Measurements from ENCODE around the gene PLXDC2.

PLXDC2 gene

DNA sequence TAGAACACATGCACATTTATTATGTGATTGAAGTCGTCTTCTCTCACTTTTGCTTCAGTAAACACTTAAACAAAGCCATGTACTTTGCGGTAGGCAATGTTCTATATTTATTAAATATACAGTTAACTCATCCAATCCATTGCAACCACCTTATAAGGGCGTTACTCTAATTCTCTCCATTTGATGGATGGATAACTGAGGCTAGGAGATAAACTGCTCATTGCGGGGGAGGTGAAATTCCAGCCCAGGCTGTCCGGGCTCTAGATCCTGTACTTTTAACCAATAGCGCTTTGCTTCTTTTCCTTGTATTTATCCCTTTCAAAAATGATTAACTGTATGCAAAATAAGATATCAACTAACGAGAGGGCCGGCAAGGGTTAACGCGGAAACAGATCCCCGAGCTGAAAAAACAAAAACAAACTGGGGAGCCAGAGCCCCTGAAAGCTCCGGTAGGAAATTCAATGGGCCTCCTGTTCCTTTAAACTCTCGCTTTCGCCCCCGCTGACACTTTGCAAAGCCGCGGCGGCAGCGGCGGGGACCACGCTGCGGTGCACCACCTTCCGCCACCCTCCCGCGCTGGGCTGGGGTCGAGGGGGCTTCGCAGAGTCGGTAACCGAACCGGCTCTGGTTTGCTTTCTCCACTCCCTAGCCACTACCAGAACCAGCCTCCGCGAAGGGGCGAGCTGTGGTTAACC is 1.0 kb upstream of the PLXDC2 start:
- FAIRE-seq (no peak), DNase-seq (ENCODE audit: insufficient read length, low spot score) (no peak)

DNA sequence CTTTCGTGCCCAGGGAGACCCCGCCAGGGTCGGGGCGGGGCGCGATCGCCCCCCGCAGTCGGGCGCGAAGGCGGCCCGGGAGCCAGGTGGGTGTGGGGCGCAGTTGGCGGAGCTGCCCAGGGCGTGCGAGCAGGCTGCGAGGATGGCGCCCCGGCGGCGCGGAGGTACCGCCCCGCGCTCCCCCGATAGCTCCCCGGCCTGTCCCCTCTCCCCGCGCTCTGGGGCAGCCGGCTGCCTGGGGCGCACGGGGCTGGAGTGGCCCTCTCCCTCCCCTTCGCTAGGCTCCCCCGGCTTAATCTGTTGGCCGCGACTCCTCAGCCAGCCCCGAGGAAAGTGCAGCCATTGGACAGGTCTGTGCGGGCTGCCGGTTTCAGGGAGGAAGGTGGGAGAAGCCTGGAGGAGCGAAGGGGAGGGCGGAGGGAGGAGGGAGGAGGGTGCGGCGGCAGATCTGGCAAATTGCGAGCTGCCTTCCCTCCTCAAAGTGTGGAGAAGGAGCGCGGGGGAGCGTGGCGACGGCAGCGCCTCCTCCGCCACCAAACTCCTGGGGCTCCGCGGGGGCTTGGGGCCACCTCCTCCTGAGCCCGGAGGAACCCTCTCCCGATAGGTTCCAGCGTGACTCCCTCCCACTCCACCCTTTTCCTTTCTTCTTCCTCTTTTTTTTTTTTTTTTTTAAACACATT is 361 bp upstream of the PLXDC2 start:
- DNase-seq (ENCODE audit: insufficient read length, low spot score), result no peak
- no peak for FAIRE-seq

DNA sequence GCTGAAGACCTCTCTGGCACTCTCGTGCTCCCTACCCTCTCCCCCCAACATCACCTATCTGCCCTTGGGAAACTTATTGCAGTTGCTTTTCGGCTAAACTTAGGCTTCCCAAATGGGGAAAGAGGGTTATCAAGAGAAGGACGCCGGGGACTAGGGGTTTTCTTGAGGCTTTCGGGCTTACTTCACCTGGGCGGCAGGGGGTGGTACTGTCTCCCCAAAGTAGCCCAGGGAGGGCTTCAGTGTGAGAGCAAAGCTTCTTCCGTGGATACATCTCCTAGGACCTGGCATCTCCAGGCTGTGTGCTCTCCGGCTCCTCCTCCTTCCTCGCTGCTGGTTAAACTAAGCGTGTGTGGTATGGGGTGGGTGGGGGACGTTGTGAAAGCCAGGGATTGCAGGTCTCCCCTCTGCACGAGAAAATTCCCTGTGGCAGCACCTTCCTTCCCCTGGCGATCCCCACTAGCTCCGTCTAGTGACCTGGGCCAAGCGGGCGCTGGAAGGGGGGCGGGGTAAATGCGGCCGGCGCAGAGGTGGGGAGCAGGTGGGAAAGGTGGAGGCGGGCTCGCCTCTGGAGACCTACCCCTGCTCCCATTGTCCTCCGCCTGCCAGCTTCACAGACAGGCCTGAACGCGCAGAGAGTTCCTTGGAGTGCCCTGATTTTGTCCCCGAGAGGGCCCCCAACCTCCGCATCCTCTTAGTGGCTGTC is 1.1 kb downstream of the PLXDC2 start:
- FAIRE-seq, result no peak
- no peak for DNase-seq (ENCODE audit: insufficient read length, low spot score)

DNA sequence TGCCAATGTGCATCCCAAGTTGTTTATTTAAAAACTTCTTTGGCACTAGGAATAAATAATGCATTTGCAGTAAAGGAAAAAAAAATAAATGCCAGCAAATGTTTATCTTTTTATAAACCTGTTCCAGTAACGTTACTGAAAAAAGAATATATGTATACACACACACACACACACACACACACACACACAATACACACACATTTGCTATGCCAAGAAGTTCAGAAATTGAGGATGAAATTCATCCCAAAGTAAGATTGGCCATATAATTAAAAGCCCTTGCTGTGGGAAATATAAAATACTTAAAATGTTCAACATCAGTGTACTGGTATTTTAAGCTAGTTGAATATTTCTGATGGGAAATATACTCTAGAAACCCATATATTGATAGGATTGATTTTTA is 2.6 kb downstream of the PLXDC2 start:
- DNase-seq (ENCODE audit: insufficient read length, low spot score) (no peak), FAIRE-seq (no peak)

DNA sequence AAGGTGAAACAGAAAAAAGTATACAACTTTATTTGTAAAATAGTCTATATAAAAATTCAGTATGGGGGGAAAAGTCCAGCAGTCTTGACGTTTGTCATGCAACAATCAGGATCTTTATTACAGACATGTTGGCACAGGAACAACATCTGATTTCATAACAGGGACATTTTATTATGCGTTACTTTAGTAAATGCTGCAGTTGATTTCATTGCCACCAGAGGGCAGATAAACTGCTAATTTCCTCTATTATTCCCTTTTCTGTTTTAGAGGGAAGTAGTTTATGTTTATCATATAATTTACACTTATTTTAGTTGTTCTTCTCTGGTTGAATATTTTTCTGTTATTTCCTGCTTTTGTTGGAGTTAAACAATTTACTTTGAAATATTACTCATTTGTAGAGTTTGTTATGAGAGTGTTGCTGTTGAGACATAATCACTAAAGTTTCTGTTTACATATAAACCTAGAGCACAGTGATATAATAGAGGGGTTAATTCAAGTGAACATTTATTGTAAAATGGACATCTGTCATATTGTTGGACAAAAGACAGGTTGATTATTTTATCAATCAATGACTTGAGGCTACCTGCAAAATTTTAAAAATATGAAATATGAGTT is 3.3 kb downstream of the PLXDC2 start:
- peak; percentile 84 for FAIRE-seq
- DNase-seq (ENCODE audit: insufficient read length, low spot score), result no peak

DNA sequence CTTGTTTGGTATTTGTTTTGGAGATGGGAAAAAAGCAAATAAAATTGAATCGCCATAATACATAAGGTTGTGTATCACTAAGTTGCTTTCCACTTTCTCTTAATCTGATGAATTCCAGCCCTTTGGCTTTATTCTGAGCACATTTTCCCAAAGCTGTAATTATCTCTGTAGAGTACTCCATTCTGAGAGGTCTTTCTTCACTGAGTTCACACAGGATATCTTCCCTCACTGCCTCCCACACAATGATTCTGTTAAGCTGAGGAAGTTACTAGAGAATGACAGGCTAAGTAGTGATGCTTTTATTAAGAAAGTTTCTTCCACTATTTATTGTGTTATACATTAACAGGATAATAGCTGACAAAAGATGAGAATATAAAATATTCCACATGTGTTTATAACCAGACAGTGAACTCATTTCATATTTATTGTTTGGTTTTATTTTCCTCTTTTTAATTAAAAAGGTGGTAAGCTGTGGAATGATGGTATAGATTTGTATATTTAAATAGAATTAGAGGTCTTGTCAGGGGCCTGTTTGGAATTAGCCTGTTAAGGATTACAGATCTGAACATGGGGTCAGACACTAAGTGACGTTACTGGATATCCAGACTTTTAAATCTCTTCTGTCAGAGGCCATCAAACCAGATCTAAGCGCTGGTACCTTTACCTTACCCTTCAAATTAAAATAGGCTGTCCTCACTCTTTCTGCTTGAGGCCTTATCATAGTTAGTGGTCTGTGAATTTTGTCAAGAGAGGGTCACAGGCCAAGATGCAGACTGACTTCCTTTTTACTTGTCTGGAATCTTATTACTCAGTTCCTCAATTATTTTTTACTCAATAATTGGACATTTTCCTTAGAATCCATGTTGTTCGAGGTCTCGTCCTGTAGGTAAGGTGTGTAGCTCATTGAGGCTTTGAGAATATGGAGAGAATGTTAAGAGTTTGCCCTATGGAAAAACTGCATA is 8.4 kb downstream of the PLXDC2 start:
- FAIRE-seq (no peak), DNase-seq (ENCODE audit: insufficient read length, low spot score) (no peak)

DNA sequence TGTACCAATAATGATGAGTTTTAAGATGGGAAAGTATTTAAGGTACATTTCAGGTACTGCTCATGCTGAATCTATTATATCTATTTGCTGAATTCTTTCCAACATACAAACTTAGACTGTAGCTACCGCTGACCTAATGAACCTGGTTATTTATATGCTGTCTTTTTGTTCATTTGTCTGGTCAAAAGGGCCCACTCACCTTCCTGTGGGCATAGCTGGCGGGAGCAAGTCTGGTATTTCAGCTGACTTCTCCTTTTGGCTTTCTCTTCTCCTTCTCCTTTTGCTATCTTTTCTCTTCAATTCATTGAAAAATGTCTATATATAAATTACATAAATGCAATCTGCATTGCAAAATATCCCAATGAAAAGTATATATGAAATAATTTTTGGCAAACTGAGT is 9.5 kb downstream of the PLXDC2 start:
- DNase-seq (ENCODE audit: insufficient read length, low spot score) (no peak), FAIRE-seq (no peak)

DNA sequence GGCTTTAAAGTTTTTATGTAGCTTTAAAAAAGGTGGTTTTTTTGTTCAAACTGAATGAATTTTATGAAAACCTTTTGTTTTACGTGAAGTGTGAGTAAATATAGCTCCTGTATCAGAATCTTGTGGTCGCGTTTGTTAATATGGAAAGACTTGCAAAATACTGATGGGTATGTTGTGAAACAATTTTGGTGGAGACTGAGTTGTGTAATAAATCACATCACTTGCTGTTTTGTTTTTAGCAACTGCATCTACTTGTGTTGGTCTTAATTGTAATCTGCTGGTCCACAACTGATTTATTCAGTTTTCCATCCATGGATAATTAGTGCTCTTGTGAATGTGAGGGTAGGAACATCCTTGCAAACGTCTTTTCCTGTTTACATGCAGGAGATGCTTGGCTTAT is 10.5 kb downstream of the PLXDC2 start:
- FAIRE-seq, result no peak
- DNase-seq (ENCODE audit: insufficient read length, low spot score), result no peak

DNA sequence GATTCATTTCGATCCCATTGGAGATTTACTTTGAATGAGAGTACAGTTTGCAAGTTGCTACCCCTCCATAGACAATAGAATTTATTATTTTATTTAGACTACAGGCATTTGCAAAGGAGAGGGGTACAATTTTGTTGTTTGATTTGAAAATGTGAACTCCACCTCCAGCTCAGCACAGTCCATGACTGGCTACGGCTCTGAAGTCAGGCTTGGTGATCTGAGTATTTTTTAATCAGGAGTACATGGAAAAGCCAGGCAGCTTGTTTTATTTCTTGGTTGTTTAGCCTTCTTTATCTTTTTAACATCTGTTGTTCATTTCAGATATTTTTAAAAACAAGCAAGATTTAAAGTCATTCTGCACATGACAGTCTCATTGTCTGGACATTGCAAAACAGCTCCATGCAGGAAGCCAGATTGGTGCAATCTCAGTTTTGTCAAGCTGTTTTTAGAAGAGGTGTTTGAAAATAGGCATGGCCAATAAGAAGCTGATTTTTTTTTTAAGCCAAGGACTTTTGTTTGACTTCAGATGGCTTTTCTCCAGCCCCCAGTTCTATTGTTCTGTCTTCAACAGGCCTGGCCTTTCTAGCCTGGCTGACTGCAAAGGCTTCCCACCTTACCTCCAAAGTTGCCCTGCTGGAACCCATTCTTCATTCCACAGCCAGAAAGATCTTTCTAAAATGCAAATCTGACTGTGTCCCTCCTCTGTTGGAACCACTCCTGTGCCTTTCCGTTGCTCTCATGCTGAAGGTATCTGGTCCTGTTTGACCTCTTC is 12.2 kb downstream of the PLXDC2 start:
- DNase-seq (ENCODE audit: insufficient read length, low spot score) (no peak), FAIRE-seq (no peak)

DNA sequence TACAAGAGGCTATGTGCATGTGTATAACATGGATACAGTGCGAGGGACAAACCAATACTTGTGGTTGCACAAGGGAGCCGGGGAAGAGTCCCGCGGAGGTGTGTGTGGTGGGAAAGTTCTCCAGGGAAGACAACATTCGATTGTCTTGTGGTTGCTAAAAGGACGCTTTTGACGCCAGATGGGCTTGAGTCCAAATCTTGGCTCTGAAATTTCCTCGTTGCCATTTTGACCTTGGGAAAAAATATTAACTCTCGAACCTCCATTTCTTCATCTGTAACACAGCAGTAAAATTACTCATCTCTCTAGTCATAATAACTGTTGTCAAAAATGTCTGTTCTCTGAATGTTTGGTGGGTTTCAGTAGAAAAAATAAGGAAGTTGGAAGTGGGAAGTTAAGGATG is 16.5 kb downstream of the PLXDC2 start:
- FAIRE-seq (no peak), DNase-seq (ENCODE audit: insufficient read length, low spot score) (no peak)

DNA sequence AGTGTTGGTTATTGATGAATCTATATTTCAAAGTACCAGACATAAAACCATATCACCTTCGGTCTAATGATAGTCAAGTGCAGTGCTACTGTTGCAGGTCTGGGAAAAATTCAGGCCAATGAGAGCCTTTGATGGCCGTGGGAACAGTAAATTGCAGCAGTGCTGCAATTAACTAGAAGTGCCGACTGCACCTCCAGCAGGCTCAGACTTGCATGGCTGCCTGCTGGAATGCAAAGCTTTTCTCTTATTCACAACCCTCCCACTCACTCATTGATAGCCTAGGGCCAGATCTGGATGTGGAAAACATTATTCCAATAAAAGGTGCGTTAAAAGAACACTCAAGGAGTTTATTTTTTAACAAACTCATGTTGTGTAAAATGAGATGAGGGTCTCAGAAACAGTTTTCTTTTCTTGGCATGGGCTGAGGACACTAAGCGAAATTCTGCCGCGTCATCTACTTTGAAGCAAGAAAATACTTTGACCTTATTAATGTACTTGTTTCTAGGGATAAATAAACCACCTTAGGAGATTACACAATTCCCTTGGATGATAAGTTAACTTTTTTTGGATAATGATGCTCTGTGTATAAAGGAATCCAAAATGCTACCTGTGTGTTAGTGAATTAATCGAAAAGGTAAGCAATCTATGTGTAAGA is 17.1 kb downstream of the PLXDC2 start:
- no peak for FAIRE-seq

DNA sequence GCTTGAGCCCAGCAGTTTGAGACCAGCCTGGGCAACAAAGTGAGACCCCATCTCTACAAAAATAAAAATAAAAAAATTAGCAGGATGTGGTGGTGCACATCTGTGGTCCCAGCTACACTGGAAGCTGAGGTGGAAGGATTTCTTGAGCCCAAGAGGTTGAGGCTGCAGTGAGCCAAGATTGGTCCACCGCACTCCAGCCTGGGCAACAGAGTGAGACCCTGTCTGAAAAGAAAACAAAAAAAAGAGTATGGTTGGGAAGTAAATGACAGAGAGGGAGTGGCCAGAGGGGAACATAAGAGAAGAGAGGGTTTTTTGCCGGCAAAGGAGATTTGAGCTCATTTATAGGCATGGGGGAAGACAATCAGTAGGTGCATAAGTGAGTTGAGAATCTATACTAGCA is 19.7 kb downstream of the PLXDC2 start:
- DNase-seq (ENCODE audit: insufficient read length, low spot score) (no peak), FAIRE-seq (no peak)

More for the DNA sequence above, 17.1 kb downstream of the PLXDC2 start:
- no peak for DNase-seq (ENCODE audit: insufficient read length, low spot score)

DNA sequence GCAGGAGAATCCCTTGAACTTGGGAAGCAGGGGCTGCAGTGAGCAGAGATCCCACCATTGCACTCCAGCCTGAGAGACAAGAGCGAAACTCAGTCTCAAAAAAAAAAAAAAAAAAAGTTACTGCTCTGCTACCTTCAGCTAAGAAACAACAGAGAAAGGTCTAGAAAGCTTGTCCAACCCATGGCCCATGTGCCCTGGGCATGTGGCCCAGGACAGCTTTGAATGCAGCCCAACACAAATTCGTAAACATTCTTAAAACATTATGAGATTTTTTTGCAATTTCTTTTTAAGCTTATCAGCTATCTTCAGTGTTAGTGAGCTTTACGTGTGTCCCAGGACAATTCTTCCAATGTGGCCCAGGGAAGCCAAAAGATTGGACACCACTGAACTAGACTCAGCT is 22.9 kb downstream of the PLXDC2 start:
- DNase-seq (ENCODE audit: insufficient read length, low spot score) (no peak), FAIRE-seq (no peak)

DNA sequence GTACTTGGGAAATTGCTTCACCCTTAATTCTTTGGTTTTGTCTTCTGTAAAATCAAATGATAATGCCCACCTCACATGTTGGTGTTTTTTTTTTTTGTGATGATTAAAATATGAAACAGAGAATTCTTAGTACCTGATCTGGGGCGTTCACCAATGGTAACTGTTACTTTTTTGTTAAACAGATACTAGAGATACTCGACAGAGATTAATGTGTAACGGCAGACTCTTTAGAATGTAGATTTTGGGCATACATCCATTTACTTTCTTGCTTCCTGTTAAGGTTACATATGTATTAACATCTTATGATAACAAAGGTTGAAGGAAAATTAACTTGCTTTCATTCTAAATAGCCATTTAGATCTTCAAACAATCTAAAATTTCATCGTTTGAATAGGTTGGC is 23.3 kb downstream of the PLXDC2 start:
- FAIRE-seq, result no peak
- no peak for DNase-seq (ENCODE audit: insufficient read length, low spot score)

DNA sequence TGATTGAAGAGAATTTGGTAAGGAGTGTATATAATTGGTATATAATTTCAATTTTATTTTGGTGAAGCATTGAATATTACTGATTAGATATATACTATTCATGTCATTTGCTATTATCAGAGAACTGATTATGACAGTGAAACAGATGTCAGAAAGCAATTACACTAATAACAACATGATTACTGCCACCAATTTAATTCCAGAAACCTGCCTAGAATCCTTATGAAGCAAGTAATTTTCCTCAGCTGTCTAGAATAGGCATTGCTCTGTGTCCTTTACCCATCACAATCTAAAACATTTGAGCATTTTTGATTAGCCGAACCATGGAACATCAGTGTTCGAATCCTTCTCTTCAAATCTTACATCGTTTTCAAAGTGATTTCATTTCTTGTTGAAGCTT is 24.5 kb downstream of the PLXDC2 start:
- DNase-seq (ENCODE audit: insufficient read length, low spot score) (no peak), FAIRE-seq (no peak)

DNA sequence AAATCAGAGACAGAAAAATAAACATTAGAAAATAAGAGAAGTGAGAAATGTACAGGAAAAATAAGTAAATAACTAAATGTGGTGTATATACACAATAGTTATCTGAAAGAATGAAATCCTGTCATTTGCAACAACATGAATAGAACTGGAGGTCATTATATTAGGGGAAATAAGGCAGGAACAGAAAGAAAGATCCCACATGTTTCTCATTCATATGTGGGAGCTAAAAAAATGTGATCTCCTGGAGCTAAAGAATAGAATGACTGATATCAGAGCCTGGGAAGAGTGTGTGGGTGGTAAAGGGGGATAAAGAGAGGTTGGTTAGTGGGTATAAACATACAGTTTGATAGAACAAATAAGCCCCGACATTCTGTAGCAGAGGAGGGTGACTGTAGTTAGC is 27.3 kb downstream of the PLXDC2 start:
- no peak for DNase-seq (ENCODE audit: insufficient read length, low spot score)
- no peak for FAIRE-seq

DNA sequence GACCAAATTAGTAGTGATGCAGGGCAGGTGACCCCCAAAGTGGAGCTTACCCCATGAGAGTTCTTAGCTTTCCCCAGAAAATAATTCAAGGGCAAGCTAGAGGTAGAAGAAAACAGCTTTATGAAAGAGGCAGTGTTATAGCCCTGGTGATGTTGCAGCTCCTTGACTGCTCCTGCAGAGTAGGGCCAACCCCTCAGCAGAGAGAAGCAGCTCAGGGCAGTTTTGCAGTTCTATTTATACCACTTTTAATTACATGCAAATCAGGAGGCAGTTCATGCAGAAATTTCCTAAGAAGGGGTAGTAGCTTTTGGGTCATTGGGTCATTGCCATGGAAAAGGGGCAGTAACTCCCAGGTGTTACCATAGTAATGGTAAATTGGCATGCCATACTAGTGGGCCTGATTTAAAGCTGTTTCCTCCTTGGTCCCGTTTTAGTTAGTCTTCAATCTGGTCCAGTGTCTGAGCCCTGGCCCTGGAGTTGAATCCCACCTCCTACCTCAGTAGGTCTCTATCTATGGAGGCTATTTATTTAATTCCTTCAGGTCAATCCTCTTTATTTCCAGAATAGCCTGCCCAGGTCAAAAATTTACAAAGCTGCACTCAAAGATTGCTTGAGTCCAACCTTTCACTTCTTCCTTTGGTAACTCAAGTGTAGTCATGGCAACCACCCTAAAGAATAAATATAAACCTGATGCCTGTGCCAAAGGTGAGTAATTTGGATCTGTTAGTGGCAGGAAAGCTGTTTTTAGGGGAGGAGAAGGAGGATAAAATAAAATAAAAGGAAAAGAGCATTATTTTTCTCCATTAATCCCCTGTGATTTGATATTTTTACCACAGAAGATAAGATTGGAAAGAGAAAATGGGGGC is 29.5 kb downstream of the PLXDC2 start:
- FAIRE-seq (no peak), DNase-seq (ENCODE audit: insufficient read length, low spot score) (no peak)

DNA sequence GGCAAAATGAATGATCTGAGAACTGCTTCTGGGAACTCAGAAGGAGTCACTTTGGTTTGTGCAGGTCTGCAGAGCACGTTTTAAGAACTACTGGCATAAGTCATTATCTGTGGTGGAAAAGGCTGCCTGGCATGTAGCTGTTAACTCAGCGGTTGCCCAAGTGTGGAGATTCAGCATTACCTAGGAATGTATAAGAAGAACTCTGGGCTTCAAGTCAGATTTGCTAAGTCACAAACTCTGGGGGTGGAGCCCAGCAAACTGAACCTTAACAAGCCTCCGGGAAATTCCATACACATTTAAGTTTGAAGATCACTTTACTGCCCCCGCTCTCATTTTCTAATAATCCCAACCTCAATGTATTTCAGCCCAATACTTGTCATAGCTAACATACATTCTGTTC is 31.1 kb downstream of the PLXDC2 start:
- no peak for DNase-seq (ENCODE audit: insufficient read length, low spot score)
- FAIRE-seq, result no peak

All from GM19239 (cell line).